WTC11 (cell line): ENCODE results near the gene MAP3K14. TPM values are rescaled to one million over a fixed set of nuclear protein-coding genes. Genes with fewer than 3 reads are reported as not detected.

ENCODE experiments used
- ATAC-seq: fragments of 200-7000 bp; cut with Tn5 transposase; 2 replicates; pipeline ENCODE4 v1.10.0; 2021; ENCODE audit warnings: mild to moderate bottlenecking, moderate library complexity
- CTCF ChIA-PET: fragments of 300-600 bp; sonication (Branson Sonifier 250); formaldehyde crosslinking; loops from one replicate; lab custom pipeline; 2021; ENCODE audit warnings: antibody characterized with exemption; lab: Charles Lee
- POLR2A ChIA-PET: fragments of 350-600 bp; sonication (Branson Sonifier 250); formaldehyde crosslinking; loops from one replicate; lab custom pipeline; 2021; ENCODE audit warnings: antibody characterized with exemption; lab: Charles Lee
- DNase-seq: peaks from one replicate; pipeline ENCODE4 v3.0.0; 2021; ENCODE audit warnings: low spot score
- H3K27ac Mint-ChIP-seq: 2 replicates; pipeline ENCODE4 v1.8.0; 2021; ENCODE audit warnings: mixed read lengths
- H3K27me3 Mint-ChIP-seq: 2 replicates; pipeline ENCODE4 v1.8.0; 2021; ENCODE audit warnings: low read depth, mild to moderate bottlenecking, moderate library complexity, mixed read lengths
- H3K36me3 Mint-ChIP-seq: 2 replicates; pipeline ENCODE4 v1.8.0; 2021; ENCODE audit warnings: mixed read lengths
- H3K4me1 Mint-ChIP-seq: 2 replicates; pipeline ENCODE4 v1.8.0; 2022; ENCODE audit warnings: mixed read lengths
- H3K4me3 Mint-ChIP-seq: 2 replicates; pipeline ENCODE4 v1.8.0; 2021; ENCODE audit warnings: mild to moderate bottlenecking, moderate library complexity, mixed read lengths
- H3K9me3 Mint-ChIP-seq: 2 replicates; pipeline ENCODE4 v1.8.0; 2021; ENCODE audit warnings: mixed read lengths
- CREB1 ChIP-seq: sonication (generic); formaldehyde crosslinking; IDR thresholded peaks from 2 replicates; pipeline ENCODE4 v1.8.0; 2023; ENCODE audit warnings: mild to moderate bottlenecking, missing genetic modification reagents
- FOXP1 ChIP-seq: sonication (generic); formaldehyde crosslinking; IDR thresholded peaks from 2 replicates; pipeline ENCODE4 v1.8.0; 2022; ENCODE audit warnings: missing genetic modification reagents, mild to moderate bottlenecking, moderate library complexity, borderline replicate concordance
- KAT7 ChIP-seq: sonication (generic); formaldehyde crosslinking; IDR thresholded peaks from 2 replicates; pipeline ENCODE4 v1.8.1; 2023; ENCODE audit warnings: missing genetic modification reagents, mild to moderate bottlenecking, borderline replicate concordance
- MLX ChIP-seq: sonication (generic); formaldehyde crosslinking; IDR thresholded peaks from 2 replicates; pipeline ENCODE4 v1.8.1; 2023; ENCODE audit warnings: mild to moderate bottlenecking, missing genetic modification reagents, moderate library complexity
- NFATC4 ChIP-seq: fragments of 250-450 bp; sonication (Bioruptor Pico); IDR thresholded peaks from 2 replicates; pipeline ENCODE4 v1.9.0; 2021; ENCODE audit warnings: mild to moderate bottlenecking
- NR3C1 ChIP-seq: sonication (generic); formaldehyde crosslinking; conservative IDR thresholded peaks from 2 replicates; pipeline ENCODE4 v1.8.1; 2023; ENCODE audit warnings: low read depth, mild to moderate bottlenecking, missing genetic modification reagents
- SOX15 ChIP-seq: fragments of 250-450 bp; sonication (Bioruptor Pico); IDR thresholded peaks from 2 replicates; pipeline ENCODE4 v1.9.0; 2021; ENCODE audit warnings: mild to moderate bottlenecking
- ZNF138 ChIP-seq: sonication (generic); formaldehyde crosslinking; conservative IDR thresholded peaks from 2 replicates; pipeline ENCODE4 v1.8.1; 2022; ENCODE audit warnings: mild to moderate bottlenecking, moderate library complexity, missing genetic modification reagents
- ZNF317 ChIP-seq: sonication (generic); formaldehyde crosslinking; IDR thresholded peaks from 2 replicates; pipeline ENCODE4 v1.8.1; 2023; ENCODE audit warnings: low read depth, mild to moderate bottlenecking, moderate library complexity, missing genetic modification reagents, borderline replicate concordance
- total RNA-seq: library from RNA; stranded (reverse); gene quantifications from 3 replicates; pipeline ENCODE4 v1.2.3, GENCODE V29; 2021
- TF ChIP-seq, protein P1 (sequence below): fragments of 200-600 bp; IDR thresholded peaks from 2 replicates; pipeline ENCODE4 v1.8.0; 2022; ENCODE audit warnings: antibody characterized with exemption
- TF ChIP-seq, protein P2 (sequence below): sonication (generic); formaldehyde crosslinking; IDR thresholded peaks from 2 replicates; pipeline ENCODE4 v1.8.1; 2022; ENCODE audit warnings: missing genetic modification reagents, borderline replicate concordance
- TF ChIP-seq, protein P3 (sequence below): fragments of 250-450 bp; sonication (Bioruptor Pico); IDR thresholded peaks from 2 replicates; pipeline ENCODE4 v1.9.0; 2021; ENCODE audit warnings: mild to moderate bottlenecking
- TF ChIP-seq, protein P4 (sequence below): sonication (generic); formaldehyde crosslinking; IDR thresholded peaks from 2 replicates; pipeline ENCODE4 v1.8.1; 2023; ENCODE audit warnings: mild to moderate bottlenecking, missing genetic modification reagents
- TF ChIP-seq, protein P5 (sequence below): fragments of 250-450 bp; sonication (Bioruptor Pico); conservative IDR thresholded peaks from 2 replicates; pipeline ENCODE4 v1.9.0; 2021; ENCODE audit warnings: mild to moderate bottlenecking
- TF ChIP-seq, protein P6 (sequence below): sonication (generic); formaldehyde crosslinking; IDR thresholded peaks from 2 replicates; pipeline ENCODE4 v1.8.1; 2022; ENCODE audit warnings: mild to moderate bottlenecking, moderate library complexity, missing genetic modification reagents

The MAP3K14 gene
- total RNA-seq, 1 experiment from 2014 or later = 4.0 TPM

- H3K4me3 Mint-ChIP-seq = no peak overlapping the region
- ATAC-seq = peak; percentile 69
- peak; percentile 94 for DNase-seq
- TF ChIP-seq, protein P1, sequence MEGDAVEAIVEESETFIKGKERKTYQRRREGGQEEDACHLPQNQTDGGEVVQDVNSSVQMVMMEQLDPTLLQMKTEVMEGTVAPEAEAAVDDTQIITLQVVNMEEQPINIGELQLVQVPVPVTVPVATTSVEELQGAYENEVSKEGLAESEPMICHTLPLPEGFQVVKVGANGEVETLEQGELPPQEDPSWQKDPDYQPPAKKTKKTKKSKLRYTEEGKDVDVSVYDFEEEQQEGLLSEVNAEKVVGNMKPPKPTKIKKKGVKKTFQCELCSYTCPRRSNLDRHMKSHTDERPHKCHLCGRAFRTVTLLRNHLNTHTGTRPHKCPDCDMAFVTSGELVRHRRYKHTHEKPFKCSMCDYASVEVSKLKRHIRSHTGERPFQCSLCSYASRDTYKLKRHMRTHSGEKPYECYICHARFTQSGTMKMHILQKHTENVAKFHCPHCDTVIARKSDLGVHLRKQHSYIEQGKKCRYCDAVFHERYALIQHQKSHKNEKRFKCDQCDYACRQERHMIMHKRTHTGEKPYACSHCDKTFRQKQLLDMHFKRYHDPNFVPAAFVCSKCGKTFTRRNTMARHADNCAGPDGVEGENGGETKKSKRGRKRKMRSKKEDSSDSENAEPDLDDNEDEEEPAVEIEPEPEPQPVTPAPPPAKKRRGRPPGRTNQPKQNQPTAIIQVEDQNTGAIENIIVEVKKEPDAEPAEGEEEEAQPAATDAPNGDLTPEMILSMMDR = peak; percentile 81
- TF ChIP-seq, protein P2, sequence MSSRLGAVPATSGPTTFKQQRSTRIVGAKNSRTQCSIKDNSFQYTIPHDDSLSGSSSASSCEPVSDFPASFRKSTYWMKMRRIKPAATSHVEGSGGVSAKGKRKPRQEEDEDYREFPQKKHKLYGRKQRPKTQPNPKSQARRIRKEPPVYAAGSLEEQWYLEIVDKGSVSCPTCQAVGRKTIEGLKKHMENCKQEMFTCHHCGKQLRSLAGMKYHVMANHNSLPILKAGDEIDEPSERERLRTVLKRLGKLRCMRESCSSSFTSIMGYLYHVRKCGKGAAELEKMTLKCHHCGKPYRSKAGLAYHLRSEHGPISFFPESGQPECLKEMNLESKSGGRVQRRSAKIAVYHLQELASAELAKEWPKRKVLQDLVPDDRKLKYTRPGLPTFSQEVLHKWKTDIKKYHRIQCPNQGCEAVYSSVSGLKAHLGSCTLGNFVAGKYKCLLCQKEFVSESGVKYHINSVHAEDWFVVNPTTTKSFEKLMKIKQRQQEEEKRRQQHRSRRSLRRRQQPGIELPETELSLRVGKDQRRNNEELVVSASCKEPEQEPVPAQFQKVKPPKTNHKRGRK (CRISPR knock-in tag) = no peak
- no peaks in the 10 kb centered on the region for H3K36me3 Mint-ChIP-seq
- ChIA-PET CTCF (interaction anchor here (0.6 to 9.8 kb wide), 46 partner anchors 9 to 193 kb away, joined by 3 to 179 read pairs (median 5); partner anchors contain the start of genes ACBD4, FMNL1, HEXIM1 and HEXIM2), POLR2A (interaction anchor here (0.6 to 1.5 kb wide), 3 partner anchors 14 to 656 kb away, joined by 4 to 13 read pairs (median 4); partner anchors contain the start of genes FMNL1 and HEXIM1)
- H3K27ac Mint-ChIP-seq = no peak overlapping the region
- peaks cover 9% of the 10 kb centered on the region for H3K4me1 Mint-ChIP-seq
- H3K27me3 Mint-ChIP-seq = peaks cover 63% of the 10 kb centered on the region
- no peaks in the 10 kb centered on the region for H3K9me3 Mint-ChIP-seq
Observed at GRCh38 chr17:45235416-45236281, 81.2 kb downstream of the MAP3K14 start.

- Mint-ChIP-seq H3K4me3 (no peak overlapping the region), H3K27ac (no peak overlapping the region), H3K4me1 (peaks cover 9% of the 10 kb centered on the region), H3K9me3 (no peaks in the 10 kb centered on the region), H3K27me3 (peaks cover 61% of the 10 kb centered on the region), H3K36me3 (no peaks in the 10 kb centered on the region)
- ATAC-seq (peak; percentile 81), DNase-seq (peak; percentile 81)
- CTCF ChIA-PET = interaction anchor here (0.5 to 9.8 kb wide), 31 partner anchors 9 to 1738 kb away, joined by 3 to 179 read pairs (median 7); partner anchors contain the start of genes ACBD4, FMNL1, HEXIM1 and MAP3K14
- POLR2A ChIA-PET = interaction anchor here (0.6 to 1.5 kb wide), 2 partner anchors 86 to 657 kb away, joined by 4 to 13 read pairs; partner anchors contain the start of gene HEXIM1
- TF ChIP-seq, protein P3, sequence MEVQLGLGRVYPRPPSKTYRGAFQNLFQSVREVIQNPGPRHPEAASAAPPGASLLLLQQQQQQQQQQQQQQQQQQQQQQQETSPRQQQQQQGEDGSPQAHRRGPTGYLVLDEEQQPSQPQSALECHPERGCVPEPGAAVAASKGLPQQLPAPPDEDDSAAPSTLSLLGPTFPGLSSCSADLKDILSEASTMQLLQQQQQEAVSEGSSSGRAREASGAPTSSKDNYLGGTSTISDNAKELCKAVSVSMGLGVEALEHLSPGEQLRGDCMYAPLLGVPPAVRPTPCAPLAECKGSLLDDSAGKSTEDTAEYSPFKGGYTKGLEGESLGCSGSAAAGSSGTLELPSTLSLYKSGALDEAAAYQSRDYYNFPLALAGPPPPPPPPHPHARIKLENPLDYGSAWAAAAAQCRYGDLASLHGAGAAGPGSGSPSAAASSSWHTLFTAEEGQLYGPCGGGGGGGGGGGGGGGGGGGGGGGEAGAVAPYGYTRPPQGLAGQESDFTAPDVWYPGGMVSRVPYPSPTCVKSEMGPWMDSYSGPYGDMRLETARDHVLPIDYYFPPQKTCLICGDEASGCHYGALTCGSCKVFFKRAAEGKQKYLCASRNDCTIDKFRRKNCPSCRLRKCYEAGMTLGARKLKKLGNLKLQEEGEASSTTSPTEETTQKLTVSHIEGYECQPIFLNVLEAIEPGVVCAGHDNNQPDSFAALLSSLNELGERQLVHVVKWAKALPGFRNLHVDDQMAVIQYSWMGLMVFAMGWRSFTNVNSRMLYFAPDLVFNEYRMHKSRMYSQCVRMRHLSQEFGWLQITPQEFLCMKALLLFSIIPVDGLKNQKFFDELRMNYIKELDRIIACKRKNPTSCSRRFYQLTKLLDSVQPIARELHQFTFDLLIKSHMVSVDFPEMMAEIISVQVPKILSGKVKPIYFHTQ = no peak
- TF ChIP-seq ZNF138 = no peak
- no peak for TF ChIP-seq MLX (CRISPR knock-in tag)
- TF ChIP-seq SOX15 (CRISPR knock-in tag) = no peak
- TF ChIP-seq, protein P4, sequence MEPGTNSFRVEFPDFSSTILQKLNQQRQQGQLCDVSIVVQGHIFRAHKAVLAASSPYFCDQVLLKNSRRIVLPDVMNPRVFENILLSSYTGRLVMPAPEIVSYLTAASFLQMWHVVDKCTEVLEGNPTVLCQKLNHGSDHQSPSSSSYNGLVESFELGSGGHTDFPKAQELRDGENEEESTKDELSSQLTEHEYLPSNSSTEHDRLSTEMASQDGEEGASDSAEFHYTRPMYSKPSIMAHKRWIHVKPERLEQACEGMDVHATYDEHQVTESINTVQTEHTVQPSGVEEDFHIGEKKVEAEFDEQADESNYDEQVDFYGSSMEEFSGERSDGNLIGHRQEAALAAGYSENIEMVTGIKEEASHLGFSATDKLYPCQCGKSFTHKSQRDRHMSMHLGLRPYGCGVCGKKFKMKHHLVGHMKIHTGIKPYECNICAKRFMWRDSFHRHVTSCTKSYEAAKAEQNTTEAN (CRISPR knock-in tag) = no peak
- TF ChIP-seq NR3C1 (CRISPR knock-in tag) = no peak
Observed at GRCh38 chr17:45234641-45235415, 82.0 kb downstream of the MAP3K14 start.

DNA sequence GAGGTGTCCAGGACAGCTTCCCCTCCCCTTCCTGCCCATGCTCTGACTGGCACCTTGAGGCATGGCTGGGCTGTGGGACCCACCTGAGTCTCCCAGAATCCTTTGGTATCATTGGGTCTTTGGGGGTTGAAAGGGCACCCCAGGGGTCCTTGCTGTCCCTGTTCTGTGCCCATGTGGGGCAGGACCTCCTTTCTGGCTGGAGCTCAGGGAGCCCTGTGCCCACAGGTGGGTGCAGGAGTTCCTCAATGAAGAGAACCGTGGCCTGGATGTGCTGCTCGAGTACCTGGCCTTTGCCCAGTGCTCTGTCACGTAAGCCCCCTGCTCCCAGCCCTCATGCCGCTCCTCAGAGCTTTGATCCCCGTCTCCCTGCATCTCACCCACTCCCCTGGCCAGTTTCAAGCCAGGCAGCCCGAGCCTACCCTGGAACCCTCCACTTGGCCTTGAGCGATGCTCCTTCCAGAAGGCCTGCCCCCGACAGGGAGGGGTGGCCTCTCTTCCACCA lies 83.3 kb downstream of the MAP3K14 start:
- TF ChIP-seq CREB1 (CRISPR knock-in tag) (no peak), KAT7 (no peak), NFATC4 (CRISPR knock-in tag) (no peak), ZNF317 (no peak), FOXP1 (CRISPR knock-in tag) (no peak)
- TF ChIP-seq, protein P5, sequence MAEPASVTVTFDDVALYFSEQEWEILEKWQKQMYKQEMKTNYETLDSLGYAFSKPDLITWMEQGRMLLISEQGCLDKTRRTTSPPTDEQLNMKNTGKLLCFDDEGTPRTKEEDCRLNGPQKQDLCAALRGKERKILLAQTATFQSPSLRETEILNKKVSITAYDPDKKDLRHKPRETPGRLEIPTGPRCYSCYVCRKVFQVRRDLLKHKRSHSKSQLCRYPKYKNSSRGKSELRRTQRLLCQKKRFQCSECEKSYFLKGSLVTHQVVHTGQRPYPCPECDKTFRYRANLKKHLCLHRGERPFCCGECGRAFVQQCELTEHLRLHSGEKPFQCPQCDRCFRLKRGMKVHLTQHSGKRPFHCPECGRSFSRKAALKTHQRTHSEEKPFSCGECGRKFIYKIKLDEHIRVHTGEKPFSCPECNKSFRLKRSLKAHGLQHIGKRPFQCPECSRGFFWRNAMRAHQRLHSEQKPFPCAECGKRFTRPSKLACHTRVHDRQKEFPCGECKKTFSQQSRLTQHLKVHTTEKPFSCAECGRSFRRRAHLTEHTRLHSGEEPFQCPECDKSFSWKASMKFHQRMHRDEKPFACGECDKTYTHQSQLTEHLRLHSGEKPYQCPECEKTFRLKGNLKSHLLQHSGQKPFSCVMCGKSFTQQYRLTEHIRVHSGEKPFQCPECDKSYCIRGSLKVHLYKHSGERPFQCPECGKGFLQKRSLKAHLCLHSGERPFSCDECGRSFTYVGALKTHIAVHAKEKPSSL (CRISPR knock-in tag) = no peak
- TF ChIP-seq, protein P6, sequence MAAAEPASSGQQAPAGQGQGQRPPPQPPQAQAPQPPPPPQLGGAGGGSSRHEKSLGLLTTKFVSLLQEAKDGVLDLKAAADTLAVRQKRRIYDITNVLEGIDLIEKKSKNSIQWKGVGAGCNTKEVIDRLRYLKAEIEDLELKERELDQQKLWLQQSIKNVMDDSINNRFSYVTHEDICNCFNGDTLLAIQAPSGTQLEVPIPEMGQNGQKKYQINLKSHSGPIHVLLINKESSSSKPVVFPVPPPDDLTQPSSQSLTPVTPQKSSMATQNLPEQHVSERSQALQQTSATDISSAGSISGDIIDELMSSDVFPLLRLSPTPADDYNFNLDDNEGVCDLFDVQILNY (CRISPR knock-in tag) = no peak
- TF ChIP-seq, all 79 proteins: peak for 0
- no peak for DNase-seq
- H3K27ac Mint-ChIP-seq = no peak overlapping the region
- no peak overlapping the region for H3K4me3 Mint-ChIP-seq
- peaks cover 48% of the 10 kb centered on the region for H3K27me3 Mint-ChIP-seq
- ATAC-seq = no peak
- H3K9me3 Mint-ChIP-seq = no peaks in the 10 kb centered on the region
- CTCF ChIA-PET = interaction anchor here (0.9 to 9.8 kb wide), 7 partner anchors 11 to 192 kb away, joined by 3 to 179 read pairs (median 39); partner anchors contain the start of genes ACBD4 and FMNL1
- peaks cover 17% of the 10 kb centered on the region for H3K4me1 Mint-ChIP-seq
- POLR2A ChIA-PET = no interaction called here
- no peaks in the 10 kb centered on the region for H3K36me3 Mint-ChIP-seq
